ENCODE data around the gene COIL. TPM values are rescaled to one million over a fixed set of nuclear protein-coding genes. Genes with fewer than 3 reads are reported as not detected.
A peak's percentile ranks its signal among the peaks of the same experiment; 100 is the strongest.

COIL gene
- total and polyA plus RNA-seq, 2 of the 13 experiments (the other 11 are each of a cell fraction or from before 2014, with no cell fraction given) = 8.1 to 29.4 TPM

- TF ChIP-seq CSRNP1 (CRISPR knock-in tag; IDR thresholded peaks at IDR 0.05) (no peak), NCOA1 (CRISPR knock-in tag; IDR thresholded peaks at IDR 0.05) (no peak), HMG20B (CRISPR knock-in tag; conservative IDR thresholded peaks at IDR 0.05) (no peak), KDM6A (CRISPR knock-in tag; IDR thresholded peaks at IDR 0.05; ENCODE audit: low read depth) (no peak), ZNF724P (CRISPR knock-in tag; IDR thresholded peaks at IDR 0.05; ENCODE audit: borderline replicate concordance) (no peak), CENPX (CRISPR knock-in tag; IDR thresholded peaks at IDR 0.05) (no peak), PRDM4 (CRISPR knock-in tag; IDR thresholded peaks at IDR 0.05; ENCODE audit: borderline replicate concordance) (no peak), PRPF4 (IDR thresholded peaks at IDR 0.05; ENCODE audit: low read depth, low read length, poor library complexity, severe bottlenecking) (no peak), GATA4 (IDR thresholded peaks at IDR 0.05; ENCODE audit: borderline replicate concordance, low read depth) (no peak)
- TF ChIP-seq, protein P1, sequence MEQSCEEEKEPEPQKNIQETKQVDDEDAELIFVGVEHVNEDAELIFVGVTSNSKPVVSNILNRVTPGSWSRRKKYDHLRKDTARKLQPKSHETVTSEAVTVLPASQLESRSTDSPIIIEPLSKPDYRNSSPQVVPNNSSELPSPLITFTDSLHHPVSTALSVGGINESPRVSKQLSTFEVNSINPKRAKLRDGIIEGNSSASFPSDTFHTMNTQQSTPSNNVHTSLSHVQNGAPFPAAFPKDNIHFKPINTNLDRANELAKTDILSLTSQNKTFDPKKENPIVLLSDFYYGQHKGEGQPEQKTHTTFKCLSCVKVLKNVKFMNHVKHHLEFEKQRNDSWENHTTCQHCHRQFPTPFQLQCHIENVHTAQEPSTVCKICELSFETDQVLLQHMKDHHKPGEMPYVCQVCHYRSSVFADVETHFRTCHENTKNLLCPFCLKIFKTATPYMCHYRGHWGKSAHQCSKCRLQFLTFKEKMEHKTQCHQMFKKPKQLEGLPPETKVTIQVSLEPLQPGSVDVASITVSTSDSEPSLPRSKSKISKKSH (CRISPR knock-in tag; IDR thresholded peaks at IDR 0.05; ENCODE audit: borderline replicate concordance) = peak; percentile 47; the same call in 1 of the 2 replicates
- TF ChIP-seq, protein P2, sequence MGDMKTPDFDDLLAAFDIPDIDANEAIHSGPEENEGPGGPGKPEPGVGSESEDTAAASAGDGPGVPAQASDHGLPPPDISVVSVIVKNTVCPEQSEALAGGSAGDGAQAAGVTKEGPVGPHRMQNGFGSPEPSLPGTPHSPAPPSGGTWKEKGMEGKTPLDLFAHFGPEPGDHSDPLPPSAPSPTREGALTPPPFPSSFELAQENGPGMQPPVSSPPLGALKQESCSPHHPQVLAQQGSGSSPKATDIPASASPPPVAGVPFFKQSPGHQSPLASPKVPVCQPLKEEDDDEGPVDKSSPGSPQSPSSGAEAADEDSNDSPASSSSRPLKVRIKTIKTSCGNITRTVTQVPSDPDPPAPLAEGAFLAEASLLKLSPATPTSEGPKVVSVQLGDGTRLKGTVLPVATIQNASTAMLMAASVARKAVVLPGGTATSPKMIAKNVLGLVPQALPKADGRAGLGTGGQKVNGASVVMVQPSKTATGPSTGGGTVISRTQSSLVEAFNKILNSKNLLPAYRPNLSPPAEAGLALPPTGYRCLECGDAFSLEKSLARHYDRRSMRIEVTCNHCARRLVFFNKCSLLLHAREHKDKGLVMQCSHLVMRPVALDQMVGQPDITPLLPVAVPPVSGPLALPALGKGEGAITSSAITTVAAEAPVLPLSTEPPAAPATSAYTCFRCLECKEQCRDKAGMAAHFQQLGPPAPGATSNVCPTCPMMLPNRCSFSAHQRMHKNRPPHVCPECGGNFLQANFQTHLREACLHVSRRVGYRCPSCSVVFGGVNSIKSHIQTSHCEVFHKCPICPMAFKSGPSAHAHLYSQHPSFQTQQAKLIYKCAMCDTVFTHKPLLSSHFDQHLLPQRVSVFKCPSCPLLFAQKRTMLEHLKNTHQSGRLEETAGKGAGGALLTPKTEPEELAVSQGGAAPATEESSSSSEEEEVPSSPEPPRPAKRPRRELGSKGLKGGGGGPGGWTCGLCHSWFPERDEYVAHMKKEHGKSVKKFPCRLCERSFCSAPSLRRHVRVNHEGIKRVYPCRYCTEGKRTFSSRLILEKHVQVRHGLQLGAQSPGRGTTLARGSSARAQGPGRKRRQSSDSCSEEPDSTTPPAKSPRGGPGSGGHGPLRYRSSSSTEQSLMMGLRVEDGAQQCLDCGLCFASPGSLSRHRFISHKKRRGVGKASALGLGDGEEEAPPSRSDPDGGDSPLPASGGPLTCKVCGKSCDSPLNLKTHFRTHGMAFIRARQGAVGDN (CRISPR knock-in tag; IDR thresholded peaks at IDR 0.05) = peak; percentile 73
- TF ChIP-seq, protein P3, sequence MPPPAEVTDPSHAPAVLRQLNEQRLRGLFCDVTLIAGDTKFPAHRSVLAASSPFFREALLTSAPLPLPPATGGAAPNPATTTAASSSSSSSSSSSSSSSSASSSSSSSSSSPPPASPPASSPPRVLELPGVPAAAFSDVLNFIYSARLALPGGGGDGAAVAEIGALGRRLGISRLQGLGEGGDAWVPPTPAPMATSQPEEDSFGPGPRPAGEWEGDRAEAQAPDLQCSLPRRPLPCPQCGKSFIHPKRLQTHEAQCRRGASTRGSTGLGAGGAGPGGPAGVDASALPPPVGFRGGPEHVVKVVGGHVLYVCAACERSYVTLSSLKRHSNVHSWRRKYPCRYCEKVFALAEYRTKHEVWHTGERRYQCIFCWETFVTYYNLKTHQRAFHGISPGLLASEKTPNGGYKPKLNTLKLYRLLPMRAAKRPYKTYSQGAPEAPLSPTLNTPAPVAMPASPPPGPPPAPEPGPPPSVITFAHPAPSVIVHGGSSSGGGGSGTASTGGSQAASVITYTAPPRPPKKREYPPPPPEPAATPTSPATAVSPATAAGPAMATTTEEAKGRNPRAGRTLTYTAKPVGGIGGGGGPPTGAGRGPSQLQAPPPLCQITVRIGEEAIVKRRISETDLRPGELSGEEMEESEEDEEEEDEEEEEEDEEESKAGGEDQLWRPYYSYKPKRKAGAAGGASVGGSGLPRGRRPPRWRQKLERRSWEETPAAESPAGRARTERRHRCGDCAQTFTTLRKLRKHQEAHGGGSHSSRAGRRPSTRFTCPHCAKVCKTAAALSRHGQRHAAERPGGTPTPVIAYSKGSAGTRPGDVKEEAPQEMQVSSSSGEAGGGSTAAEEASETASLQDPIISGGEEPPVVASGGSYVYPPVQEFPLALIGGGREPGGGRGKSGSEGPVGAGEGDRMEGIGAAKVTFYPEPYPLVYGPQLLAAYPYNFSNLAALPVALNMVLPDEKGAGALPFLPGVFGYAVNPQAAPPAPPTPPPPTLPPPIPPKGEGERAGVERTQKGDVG (CRISPR knock-in tag; IDR thresholded peaks at IDR 0.05; ENCODE audit: borderline replicate concordance) = no peak
These were observed 17.0 kb upstream of the COIL start, which contains the start of gene SCPEP1 (continued) for GRCh38 chr17:56977673-56978395.
